GM18909 (cell line): ENCODE results near the gene NBEAL1.
"Not testable (repeated sequence)": the region's sequence is repeated elsewhere in the genome, so short reads cannot be mapped to it uniquely, and the experiment has no call there.

Experiments used
- ATAC-seq: cut with Tn5 transposase; IDR thresholded peaks from one replicate; pipeline ENCODE4 v1.9.1; 2021; ENCODE audit warnings: mild to moderate bottlenecking; ENCODE audit not compliant: unreplicated experiment, poor library complexity

NBEAL1 gene

GRCh38 chr2:203195331-203196036 lies 180.8 kb downstream of the NBEAL1 start:
- no peak for ATAC-seq

GRCh38 chr2:203200866-203201265 lies 186.2 kb downstream of the NBEAL1 start:
- no peak for ATAC-seq

- ATAC-seq, result no peak
Observed at GRCh38 chr2:203201426-203201825, 186.8 kb downstream of the NBEAL1 start.

- no peak for ATAC-seq
Observed at GRCh38 chr2:203209538-203209937, 194.9 kb downstream of the NBEAL1 start.

- ATAC-seq, result peak; percentile 69
Observed at GRCh38 chr2:203225423-203226039, 210.9 kb downstream of the NBEAL1 start.

GRCh38 chr2:203229674-203230073 lies 215.0 kb downstream of the NBEAL1 start:
- not testable (repeated sequence) for ATAC-seq

- no peak for ATAC-seq
Observed at GRCh38 chr2:203237346-203238238, 222.9 kb downstream of the NBEAL1 start.

GRCh38 chr2:203238292-203238703 lies 223.6 kb downstream of the NBEAL1 start:
- ATAC-seq, result peak; percentile 1

- ATAC-seq, result peak; percentile 88
Observed at GRCh38 chr2:203238704-203239526, 224.2 kb downstream of the NBEAL1 start, which contains the start of gene CYP20A1. TSS of gene CYP20A1 (plus strand) at chr2:203239018. CDS start at chr2:203239063, 45 bp downstream.

GRCh38 chr2:203240491-203240890 lies 225.8 kb downstream of the NBEAL1 start:
- no peak for ATAC-seq

- ATAC-seq, result no peak
Observed at GRCh38 chr2:203242518-203242917, 227.8 kb downstream of the NBEAL1 start.

- ATAC-seq, result no peak
Observed at GRCh38 chr2:203246646-203247045, 232.0 kb downstream of the NBEAL1 start.

GRCh38 chr2:203252818-203253217 lies 238.1 kb downstream of the NBEAL1 start:
- no peak for ATAC-seq

GRCh38 chr2:203253422-203254095 lies 238.9 kb downstream of the NBEAL1 start:
- not testable (repeated sequence) for ATAC-seq

GRCh38 chr2:203261326-203262159 lies 246.9 kb downstream of the NBEAL1 start:
- ATAC-seq, result no peak
